SK-N-SH (cell line): Measurements from ENCODE around the gene FAM174B. TPM values are rescaled to one million over a fixed set of nuclear protein-coding genes. Genes with fewer than 3 reads are reported as not detected.
A peak's percentile ranks its signal among the peaks of the same experiment; 100 is the strongest.

Experiments
- CTCF ChIA-PET: fragments of 300-600, 350-600 bp; formaldehyde crosslinking; extraction: SDS; loops from one replicate; lab custom pipeline; 2021; lab: Yijun Ruan, JAX
- POLR2A ChIA-PET: fragments of 350-600 bp; sonication (Branson Sonifier 250); formaldehyde crosslinking; extraction: SDS; loops from one replicate; lab custom pipeline; 2020; ENCODE audit warnings: antibody characterized with exemption, inconsistent platforms; lab: Yijun Ruan, JAX
- DNase-seq: peaks from one replicate; pipeline ENCODE4 v3.0.0; 2012
- H2AFZ ChIP-seq: fragments of 200-600 bp; sonication (generic); 2 replicates; pipeline ENCODE4 v1.8.1; 2016; ENCODE audit warnings: antibody characterized with exemption, mild to moderate bottlenecking, low read depth
- H3F3A ChIP-seq: fragments of 200-600 bp; sonication (generic); replicated peaks from 2 replicates; pipeline ENCODE3; 2016; ENCODE audit warnings: antibody characterized with exemption, mild to moderate bottlenecking; ENCODE audit not compliant: insufficient read depth
- H3K27ac ChIP-seq, 2 experiments: fragments of 200-500 bp in 1 of 2; fragments of 200-600 bp in 1 of 2; sonication (Bioruptor generic) in 1 of 2; sonication (generic), shearing (Covaris generic) in 1 of 2; 2 replicates each; pipeline versions ENCODE4 v1.5.1 to v1.6.1; 2014 to 2016; ENCODE audit warnings: low read depth in 2 of 2, inconsistent platforms in 1 of 2, low read length in 1 of 2, mild to moderate bottlenecking in 1 of 2, mixed read lengths in 1 of 2
- H3K27me3 ChIP-seq: fragments of 200-600 bp; sonication (generic), shearing (Covaris generic); 2 replicates; pipeline ENCODE4 v1.6.1; 2016; ENCODE audit warnings: mixed run types; ENCODE audit not compliant: insufficient read depth
- H3K36me3 ChIP-seq, 2 experiments: fragments of 200-500 bp in 1 of 2; fragments of 200-600 bp in 1 of 2; sonication (Bioruptor generic) in 1 of 2; sonication (generic) in 1 of 2; replicated peaks in 1 of 2; 2 replicates each; pipeline versions ENCODE3 to v1.5.1; 2014 to 2016; ENCODE audit warnings: low read length in 1 of 2, mild to moderate bottlenecking in 1 of 2; ENCODE audit not compliant: insufficient read depth in 2 of 2, control insufficient read depth in 1 of 2
- H3K4me1 ChIP-seq, 2 experiments: fragments of 200-500 bp in 1 of 2; fragments of 200-600 bp in 1 of 2; sonication (Bioruptor generic) in 1 of 2; sonication (generic), shearing (Covaris generic) in 1 of 2; 2 replicates each; pipeline versions ENCODE4 v1.5.1 to v1.6.1; 2014 to 2016; ENCODE audit warnings: low read depth in 1 of 2, low read length in 1 of 2, mixed run types in 1 of 2; ENCODE audit not compliant: insufficient read depth in 2 of 2, control insufficient read depth in 1 of 2
- H3K4me2 ChIP-seq: fragments of 200-600 bp; sonication (generic), shearing (Covaris generic); 2 replicates; pipeline ENCODE4 v1.6.1; 2017; ENCODE audit warnings: mixed run types
- H3K4me3 ChIP-seq, 2 experiments: fragments of 200-500 bp in 1 of 2; fragments of 200-600 bp in 1 of 2; sonication (Bioruptor generic) in 1 of 2; sonication (generic), shearing (Covaris generic) in 1 of 2; 2 replicates each; pipeline versions ENCODE4 v1.5.1 to v1.8.1; 2014 to 2016; ENCODE audit warnings: low read depth in 2 of 2, inconsistent platforms in 1 of 2, low read length in 1 of 2, mild to moderate bottlenecking in 1 of 2, mixed read lengths in 1 of 2, moderate library complexity in 1 of 2
- H3K79me2 ChIP-seq: fragments of 200-600 bp; sonication (generic); 2 replicates; pipeline ENCODE4 v1.8.1; 2017; ENCODE audit warnings: mild to moderate bottlenecking; ENCODE audit not compliant: insufficient read depth
- H3K9ac ChIP-seq: fragments of 200-600 bp; sonication (generic); 2 replicates; pipeline ENCODE4 v1.6.1; 2017; ENCODE audit warnings: mixed run types
- H3K9me2 ChIP-seq: fragments of 200-600 bp; sonication (generic); 2 replicates; pipeline ENCODE4 v1.6.1; 2017; ENCODE audit warnings: mixed run types
- H3K9me3 ChIP-seq: fragments of 200-600 bp; sonication (generic); 2 replicates; pipeline ENCODE4 v1.6.1; 2017; ENCODE audit warnings: mixed run types, mild to moderate bottlenecking, moderate library complexity
- H4K20me1 ChIP-seq: fragments of 200-600 bp; sonication (generic); 2 replicates; pipeline ENCODE4 v1.6.1; 2017; ENCODE audit warnings: mild to moderate bottlenecking, mixed run types; ENCODE audit not compliant: insufficient read depth
- CHD2 ChIP-seq: fragments of 150-350 bp; IDR thresholded peaks from 2 replicates; pipeline ENCODE4 v1.6.1; 2018; ENCODE audit warnings: low read length; ENCODE audit not compliant: partially characterized antibody
- ELF1 ChIP-seq: IDR thresholded peaks from 2 replicates; pipeline ENCODE4 v1.4.0; 2012
- EP300 ChIP-seq, 2 experiments: IDR thresholded peaks; 2 replicates each; pipeline versions ENCODE4 v1.4.0 to v1.6.1; 2012; ENCODE audit warnings: borderline replicate concordance in 1 of 2, low read depth in 1 of 2, low read length in 1 of 2
- FOXJ3 ChIP-seq: sonication (generic); formaldehyde crosslinking; IDR thresholded peaks from 2 replicates; pipeline ENCODE4 v1.5.1; 2020; ENCODE audit warnings: mild to moderate bottlenecking, missing genetic modification reagents
- FOXM1 ChIP-seq: IDR thresholded peaks from 2 replicates; pipeline ENCODE4 v1.4.0; 2012; ENCODE audit warnings: low read depth, mild to moderate bottlenecking
- GABPA ChIP-seq: IDR thresholded peaks from 2 replicates; pipeline ENCODE4 v1.4.0; 2012; ENCODE audit warnings: low read depth, mild to moderate bottlenecking
- GATA2 ChIP-seq: sonication (generic); formaldehyde crosslinking; IDR thresholded peaks from 2 replicates; pipeline ENCODE4 v1.5.0; 2020; ENCODE audit warnings: mild to moderate bottlenecking, missing genetic modification reagents
- JUND ChIP-seq: IDR thresholded peaks from 2 replicates; pipeline ENCODE4 v1.4.0; 2012
- MEF2A ChIP-seq: IDR thresholded peaks from 2 replicates; pipeline ENCODE4 v1.4.0; 2012; ENCODE audit warnings: low read depth, borderline replicate concordance
- MXI1 ChIP-seq: IDR thresholded peaks from 2 replicates; pipeline ENCODE4 v1.6.1; 2012; ENCODE audit warnings: mild to moderate bottlenecking, low read depth, low read length, improper control_type of control experiment
- NFIC ChIP-seq: IDR thresholded peaks from 2 replicates; pipeline ENCODE4 v1.4.0; 2012; ENCODE audit warnings: borderline replicate concordance
- NRF1 ChIP-seq: IDR thresholded peaks from 2 replicates; pipeline ENCODE4 v1.6.1; 2012; ENCODE audit warnings: low read depth, mild to moderate bottlenecking, low read length
- POLR2AphosphoS5 ChIP-seq: IDR thresholded peaks from 2 replicates; pipeline ENCODE4 v1.6.1; 2012; ENCODE audit warnings: low read depth, low read length
- RAD21 ChIP-seq: IDR thresholded peaks from 2 replicates; pipeline ENCODE4 v1.6.1; 2012; ENCODE audit warnings: mild to moderate bottlenecking, low read length
- SIN3A ChIP-seq: IDR thresholded peaks from 2 replicates; pipeline ENCODE4 v1.6.1; 2012; ENCODE audit warnings: low read depth, mild to moderate bottlenecking, low read length, moderate library complexity, borderline replicate concordance
- TAF1 ChIP-seq: IDR thresholded peaks from 2 replicates; pipeline ENCODE4 v1.6.1; 2012; ENCODE audit warnings: low read depth, mild to moderate bottlenecking, low read length, moderate library complexity, borderline replicate concordance
- TCF12 ChIP-seq: IDR thresholded peaks from 2 replicates; pipeline ENCODE4 v1.4.0; 2012
- TEAD4 ChIP-seq: IDR thresholded peaks from 2 replicates; pipeline ENCODE4 v1.4.0; 2012; ENCODE audit warnings: mild to moderate bottlenecking, borderline replicate concordance; ENCODE audit not compliant: insufficient read depth
- USF1 ChIP-seq: IDR thresholded peaks from 2 replicates; pipeline ENCODE4 v1.4.0; 2012; ENCODE audit warnings: low read depth, borderline replicate concordance
- USF2 ChIP-seq: fragments of 150-350 bp; IDR thresholded peaks from 2 replicates; pipeline ENCODE4 v1.6.1; 2017; ENCODE audit warnings: antibody characterized with exemption, low read length, low read depth, borderline replicate concordance
- YY1 ChIP-seq: IDR thresholded peaks from 2 replicates; pipeline ENCODE4 v1.4.0; 2012; ENCODE audit warnings: low read depth, mild to moderate bottlenecking
- ZBTB33 ChIP-seq: IDR thresholded peaks from 2 replicates; pipeline ENCODE4 v1.4.0; 2012; ENCODE audit warnings: low read depth, borderline replicate concordance
- WGBS: methylation state at CpG from one replicate; pipeline ENCODE4 v1.1.6; 2017; ENCODE audit warnings: low lambda C conversion rate; 5-methylcytosine and 5-hydroxymethylcytosine counted together
- polyA plus RNA-seq, 3 experiments: library from polyadenylated mRNA; depleted of rRNA; stranded (reverse); fragments of >200 nt; gene quantifications; 2 replicates each; pipeline ENCODE4 v1.2.3, GENCODE V29; 2012

FAM174B gene
- polyA plus RNA-seq, 1 of the 3 experiments (the other 2 are of a cell fraction), result 0.30 TPM

GRCh38 chr15:92613841-92614240 lies 41.7 kb downstream of the FAM174B start:
- no peaks in the 10 kb centered on the region for H4K20me1 ChIP-seq
- H3K36me3 ChIP-seq, result no peaks in the 10 kb centered on the region
- H3K4me2 ChIP-seq, result no peak overlapping the region
- H3K4me3 ChIP-seq, result no peak overlapping the region
- 59% methylated on average over 6 of the region's 7 CpGs for WGBS
- no peaks in the 10 kb centered on the region for H3K9me2 ChIP-seq
- H3F3A ChIP-seq, result no peaks in the 10 kb centered on the region
- peaks cover 0 to 23% of the 10 kb centered on the region in 2 experiments; a peak in 1 of 4 replicates for H3K4me1 ChIP-seq
- ChIA-PET POLR2A (no interaction called here), CTCF (no interaction called here)
- H3K9ac ChIP-seq, result no peak overlapping the region
- no peaks in the 10 kb centered on the region for H3K79me2 ChIP-seq
- no peaks in the 10 kb centered on the region for H3K27me3 ChIP-seq
- H3K27ac ChIP-seq, result no peak overlapping the region
- TF ChIP-seq SIN3A (no peak), EP300 (IDR thresholded peaks at IDR 0.05; ENCODE audit: borderline replicate concordance in 1 of 2, low read depth in 1 of 2, low read length in 1 of 2) (no peak), NFIC (no peak), YY1 (no peak), MXI1 (no peak), CHD2 (no peak), USF1 (no peak), FOXM1 (no peak)
- DNase-seq, result no peak
- no peaks in the 10 kb centered on the region for H3K9me3 ChIP-seq
- H2AFZ ChIP-seq, result no peak overlapping the region

- Histone ChIP-seq H3K4me1 (peaks cover 0 to 19% of the 10 kb centered on the region in 2 experiments; a peak in 1 of 4 replicates), H3K9me3 (no peaks in the 10 kb centered on the region), H3K27me3 (no peaks in the 10 kb centered on the region), H3K27ac (peak overlapping the region in 1 of 2 experiments; percentile 68; a peak in 2 of 4 replicates), H4K20me1 (no peaks in the 10 kb centered on the region), H3K36me3 (no peaks in the 10 kb centered on the region), H3K4me2 (no peak overlapping the region)
- no peak for DNase-seq
- TF ChIP-seq TEAD4, result no peak
- TF ChIP-seq GABPA, result no peak
- no peak for TF ChIP-seq TAF1
- no peak for TF ChIP-seq ZBTB33
- TF ChIP-seq MXI1, result no peak
- TF ChIP-seq GATA2 (CRISPR knock-in tag), result no peak
- TF ChIP-seq EP300 (IDR thresholded peaks at IDR 0.05; ENCODE audit: borderline replicate concordance in 1 of 2, low read depth in 1 of 2, low read length in 1 of 2), result no peak
- no peak for TF ChIP-seq POLR2AphosphoS5
- TF ChIP-seq JUND, result no peak
- no peak for TF ChIP-seq FOXM1
- TF ChIP-seq FOXJ3, result no peak
- no peak for TF ChIP-seq USF2
- TF ChIP-seq TCF12, result no peak
- TF ChIP-seq ELF1, result no peak
- TF ChIP-seq MEF2A, result no peak
- TF ChIP-seq RAD21, result no peak
- no peak for TF ChIP-seq NRF1
- TF ChIP-seq, all 33 proteins: peak for 0
- WGBS, result 36% methylated on average over 4 of the region's 4 CpGs
- Histone ChIP-seq H3K79me2 (no peaks in the 10 kb centered on the region), H2AFZ (no peak overlapping the region), H3K4me3 (no peak overlapping the region), H3F3A (no peaks in the 10 kb centered on the region), H3K9ac (no peak overlapping the region), H3K9me2 (no peaks in the 10 kb centered on the region)
- CTCF ChIA-PET, result interaction anchor here (0.6 to 2.1 kb wide), 8 partner anchors 21 to 221 kb away, joined by 3 to 15 read pairs (median 4); no protein-coding TSS in a partner anchor
- POLR2A ChIA-PET, result interaction anchor here (0.6 kb wide), 1 partner anchor 22 kb away, joined by 3 read pairs; no protein-coding TSS in a partner anchor
Observed at GRCh38 chr15:92612891-92613290, 42.7 kb downstream of the FAM174B start.
